ENCODE data around the gene POU3F1.

GRCh38 chr1:38064197-38064903 is 17.8 kb upstream of the POU3F1 start:
- no peak for TF ChIP-seq POLR2A (IDR thresholded peaks at IDR 0.05; ENCODE audit: low read length)
- TF ChIP-seq GATA1 (IDR thresholded peaks at IDR 0.05; ENCODE audit: low read depth, low read length): no peak
